ENCODE measurements around the gene HBZ.
A peak's percentile ranks its signal among the peaks of the same experiment; 100 is the strongest.

Gene HBZ

GRCh38 chr16:129075-129474, 23.4 kb upstream of the HBZ start:
- DNase-seq, result no peak
- Mint-ChIP-seq H3K36me3 (ENCODE audit: low read depth) (peaks cover 16% of the 10 kb centered on the region), H3K4me3 (no peak overlapping the region), H3K9me3 (no peaks in the 10 kb centered on the region), H3K27ac (no peak overlapping the region), H3K4me1 (peaks cover 3% of the 10 kb centered on the region), H3K27me3 (ENCODE audit: low read depth, poor library complexity) (peaks cover 2% of the 10 kb centered on the region)
- no peak for TF ChIP-seq CTCF (IDR thresholded peaks at IDR 0.05)

- DNase-seq, result no peak
- no peak overlapping the region for H3K27ac Mint-ChIP-seq
- no peaks in the 10 kb centered on the region for H3K9me3 Mint-ChIP-seq
- H3K4me3 Mint-ChIP-seq, result no peak overlapping the region
- peaks cover 27% of the 10 kb centered on the region for H3K36me3 Mint-ChIP-seq (ENCODE audit: low read depth)
- peaks cover 2% of the 10 kb centered on the region for H3K27me3 Mint-ChIP-seq (ENCODE audit: low read depth, poor library complexity)
- H3K4me1 Mint-ChIP-seq, result peaks cover 3% of the 10 kb centered on the region
- no peak for TF ChIP-seq CTCF (IDR thresholded peaks at IDR 0.05)
Measured at GRCh38 chr16:130533-131173, 21.8 kb upstream of the HBZ start.

GRCh38 chr16:132120-132519, 20.3 kb upstream of the HBZ start:
- Mint-ChIP-seq H3K4me1 (peaks cover 3% of the 10 kb centered on the region), H3K27me3 (ENCODE audit: low read depth, poor library complexity) (peaks cover 3% of the 10 kb centered on the region), H3K36me3 (ENCODE audit: low read depth) (peaks cover 34% of the 10 kb centered on the region), H3K27ac (no peak overlapping the region), H3K9me3 (peaks cover 4% of the 10 kb centered on the region), H3K4me3 (no peak overlapping the region)
- no peak for TF ChIP-seq CTCF (IDR thresholded peaks at IDR 0.05)
- no peak for DNase-seq

GRCh38 chr16:133716-134115, 18.7 kb upstream of the HBZ start:
- no peak for DNase-seq
- Mint-ChIP-seq H3K27ac (no peak overlapping the region), H3K27me3 (ENCODE audit: low read depth, poor library complexity) (peaks cover 5% of the 10 kb centered on the region), H3K4me1 (peaks cover 3% of the 10 kb centered on the region), H3K9me3 (peaks cover 4% of the 10 kb centered on the region), H3K36me3 (ENCODE audit: low read depth) (peaks cover 34% of the 10 kb centered on the region), H3K4me3 (no peak overlapping the region)
- TF ChIP-seq CTCF (IDR thresholded peaks at IDR 0.05), result no peak

- Mint-ChIP-seq H3K36me3 (ENCODE audit: low read depth) (peaks cover 20% of the 10 kb centered on the region), H3K9me3 (peaks cover 15% of the 10 kb centered on the region), H3K27ac (no peak overlapping the region), H3K4me3 (peak overlapping the region; percentile 86), H3K27me3 (ENCODE audit: low read depth, poor library complexity) (peaks cover 30% of the 10 kb centered on the region), H3K4me1 (peaks cover 1% of the 10 kb centered on the region)
- peak; percentile 66 for DNase-seq
- no peak for TF ChIP-seq CTCF (IDR thresholded peaks at IDR 0.05)
Measured at GRCh38 chr16:138049-138417, 14.4 kb upstream of the HBZ start.

GRCh38 chr16:140175-140857, 12.1 kb upstream of the HBZ start:
- TF ChIP-seq CTCF (IDR thresholded peaks at IDR 0.05), result no peak
- H3K36me3 Mint-ChIP-seq (ENCODE audit: low read depth), result peaks cover 9% of the 10 kb centered on the region
- H3K27ac Mint-ChIP-seq, result no peak overlapping the region
- peak overlapping the region; percentile 50 for H3K4me3 Mint-ChIP-seq
- peaks cover 49% of the 10 kb centered on the region for H3K27me3 Mint-ChIP-seq (ENCODE audit: low read depth, poor library complexity)
- DNase-seq, result no peak
- H3K9me3 Mint-ChIP-seq, result peaks cover 15% of the 10 kb centered on the region
- peaks cover 12% of the 10 kb centered on the region for H3K4me1 Mint-ChIP-seq
